OCI-LY1 (cell line): ENCODE results near the gene UBXN1.

Source experiments
- H2AFZ ChIP-seq: fragments of 200-600 bp; sonication (generic), shearing (Covaris generic); 2 replicates; pipeline ENCODE4 v1.6.0; 2014; ENCODE audit warnings: antibody characterized with exemption, mild to moderate bottlenecking, low read length
- H3F3A ChIP-seq: fragments of 200-600 bp; sonication (generic), shearing (Covaris generic); 2 replicates; pipeline ENCODE4 v1.6.0; 2014; ENCODE audit warnings: mild to moderate bottlenecking, antibody characterized with exemption, low read length, moderate library complexity; ENCODE audit not compliant: insufficient read depth
- H3K27ac ChIP-seq: fragments of 200-600 bp; sonication (generic); 2 replicates; pipeline ENCODE4 v1.5.1; 2014; ENCODE audit warnings: low read length, mixed run types, mild to moderate bottlenecking, low read depth; ENCODE audit not compliant: poor library complexity, severe bottlenecking
- H3K27me3 ChIP-seq: fragments of 200-600 bp; sonication (generic); 2 replicates; pipeline ENCODE4 v1.6.0; 2014; ENCODE audit warnings: antibody characterized with exemption, mild to moderate bottlenecking, low read length, moderate library complexity; ENCODE audit not compliant: insufficient read depth
- H3K36me3 ChIP-seq: fragments of 200-600 bp; sonication (generic); 2 replicates; pipeline ENCODE4 v1.6.1; 2014; ENCODE audit warnings: mild to moderate bottlenecking, antibody characterized with exemption, low read length, moderate library complexity, mixed read lengths; ENCODE audit not compliant: insufficient read depth
- H3K4me1 ChIP-seq: fragments of 200-600 bp; sonication (generic); 2 replicates; pipeline ENCODE4 v1.5.1; 2014; ENCODE audit warnings: mild to moderate bottlenecking, low read length, moderate library complexity; ENCODE audit not compliant: insufficient read depth, severe bottlenecking
- H3K4me2 ChIP-seq: fragments of 200-600 bp; sonication (generic), shearing (Covaris generic); 2 replicates; pipeline ENCODE4 v1.6.1; 2014; ENCODE audit warnings: low read length
- H3K4me3 ChIP-seq: fragments of 200-600 bp; sonication (generic); 2 replicates; pipeline ENCODE4 v1.5.1; 2014; ENCODE audit warnings: low read length, low read depth, mild to moderate bottlenecking, mixed read lengths; ENCODE audit not compliant: poor library complexity, severe bottlenecking
- H3K79me2 ChIP-seq: fragments of 200-600 bp; shearing (Covaris generic); 2 replicates; pipeline ENCODE4 v1.6.1; 2016; ENCODE audit warnings: mixed run types, low read length, mixed read lengths; ENCODE audit not compliant: insufficient read depth
- H3K9ac ChIP-seq: fragments of 200-600 bp; sonication (generic), shearing (Covaris generic); 2 replicates; pipeline ENCODE4 v1.6.1; 2014; ENCODE audit warnings: mild to moderate bottlenecking, low read length, mixed read lengths
- H3K9me2 ChIP-seq: fragments of 200-600 bp; sonication (generic), shearing (Covaris generic); 2 replicates; pipeline ENCODE4 v1.6.1; 2014; ENCODE audit warnings: low read depth, mild to moderate bottlenecking, low read length, mixed read lengths
- H3K9me3 ChIP-seq: fragments of 200-600 bp; shearing (Covaris generic); 2 replicates; pipeline ENCODE4 v1.6.1; 2014; ENCODE audit warnings: low read length, mixed read lengths
- H4K20me1 ChIP-seq: fragments of 200-600 bp; sonication (generic), shearing (Covaris generic); 2 replicates; pipeline ENCODE4 v1.6.0; 2016; ENCODE audit warnings: mild to moderate bottlenecking, low read length; ENCODE audit not compliant: insufficient read depth
- CTCF ChIP-seq: fragments of 200-600 bp; sonication (generic), shearing (Covaris generic); IDR thresholded peaks from 2 replicates; pipeline ENCODE4 v1.5.1; 2017; ENCODE audit warnings: mild to moderate bottlenecking, antibody characterized with exemption, low read length, moderate library complexity, mixed read lengths
- EZH2 ChIP-seq: fragments of 200-600 bp; sonication (generic), shearing (Covaris generic); IDR thresholded peaks from 2 replicates; pipeline ENCODE4 v1.8.0; 2017; ENCODE audit warnings: borderline replicate concordance, mixed run types, mild to moderate bottlenecking, antibody characterized with exemption, low read length, moderate library complexity, mixed read lengths

Gene UBXN1

GRCh38 chr11:62678770-62679696, at the start of gene UBXN1:
UBXN1 (minus strand) TSS chr11:62679073; CDS start chr11:62678923, 150 bp downstream.
- Histone ChIP-seq H3K36me3 (peaks cover 25% of the 10 kb centered on the region; the same call in 1 of the 2 replicates), H3K27ac (peak within 1 kb of the TSS; percentile 76), H3K79me2 (no peaks in the 10 kb centered on the region; the same call in 1 of the 2 replicates), H3F3A (no peaks in the 10 kb centered on the region), H3K4me2 (peak within 1 kb of the TSS; percentile 94), H2AFZ (peak within 1 kb of the TSS; percentile 43; the same call in 1 of the 2 replicates), H3K9me3 (no peaks in the 10 kb centered on the region), H3K9ac (peak within 1 kb of the TSS; percentile 94), H3K4me1 (peaks cover 36% of the 10 kb centered on the region), H3K9me2 (no peaks in the 10 kb centered on the region), H4K20me1 (no peaks in the 10 kb centered on the region), H3K4me3 (peak within 1 kb of the TSS; percentile 95), H3K27me3 (no peaks in the 10 kb centered on the region)
- TF ChIP-seq CTCF (no peak), EZH2 (no peak)

- Histone ChIP-seq H3K9me3 (no peaks in the 10 kb centered on the region), H3K4me1 (peaks cover 26% of the 10 kb centered on the region), H3K9ac (peak within 1 kb of the TSS; percentile 82), H3K79me2 (peaks cover 50% of the 10 kb centered on the region), H3K27me3 (no peaks in the 10 kb centered on the region), H3K36me3 (peaks cover 45% of the 10 kb centered on the region), H3K4me3 (peak within 1 kb of the TSS; percentile 99), H3F3A (no peaks in the 10 kb centered on the region), H2AFZ (no peak within 1 kb of the TSS), H3K27ac (peak within 1 kb of the TSS; percentile 95), H3K9me2 (no peaks in the 10 kb centered on the region), H4K20me1 (no peaks in the 10 kb centered on the region; the same call in 1 of the 2 replicates), H3K4me2 (peak within 1 kb of the TSS; percentile 75)
- TF ChIP-seq EZH2 = no peak
- TF ChIP-seq CTCF = no peak
These were observed 49.5 kb upstream of the UBXN1 start, which contains the start of gene TTC9C for GRCh38 chr11:62728171-62728988. TTC9C (plus strand) TSS chr11:62728486; CDS start chr11:62728849, 363 bp downstream.

DNA sequence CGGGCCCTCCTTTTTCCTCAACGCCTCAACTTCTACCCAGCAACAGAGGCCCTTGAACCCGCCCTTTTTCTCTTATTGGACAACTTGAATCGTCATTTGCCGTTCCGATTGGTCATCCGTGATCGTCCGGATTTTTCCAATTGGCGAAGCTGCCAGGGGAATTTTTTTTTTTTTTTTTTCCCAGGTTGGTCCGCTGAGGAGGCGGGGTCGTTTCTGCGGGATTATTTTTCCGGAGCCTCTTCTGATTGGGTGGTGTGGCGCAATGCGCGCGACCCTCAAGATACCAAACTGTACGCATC, 48.9 kb upstream of the UBXN1 start:
- TF ChIP-seq CTCF (no peak), EZH2 (no peak)
- Histone ChIP-seq H3K9ac (peak overlapping the region; percentile 82), H2AFZ (no peak overlapping the region), H3K9me3 (no peaks in the 10 kb centered on the region), H3K4me1 (peaks cover 26% of the 10 kb centered on the region), H3K27me3 (no peaks in the 10 kb centered on the region), H3K79me2 (peaks cover 51% of the 10 kb centered on the region), H3K36me3 (peaks cover 45% of the 10 kb centered on the region), H3K9me2 (no peaks in the 10 kb centered on the region), H3K4me2 (peak overlapping the region; percentile 75), H3F3A (no peaks in the 10 kb centered on the region), H3K27ac (peak overlapping the region; percentile 95), H4K20me1 (no peaks in the 10 kb centered on the region; the same call in 1 of the 2 replicates), H3K4me3 (peak overlapping the region; percentile 99)
